ENCODE measurements around the gene ZNF460. TPM values are rescaled to one million over a fixed set of nuclear protein-coding genes. Genes with fewer than 3 reads are reported as not detected.

The ZNF460 gene
- total RNA-seq, 1 experiment from 2014 or later = 43.1 TPM

GRCh38 chr19:57305056-57305455 lies 24.8 kb downstream of the ZNF460 start (continued):
- TF ChIP-seq SRF (IDR thresholded peaks at IDR 0.05; ENCODE audit: low read depth) (no peak), CBX3 (IDR thresholded peaks at IDR 0.05; ENCODE audit: low read depth) (no peak), YY1 (IDR thresholded peaks at IDR 0.05; ENCODE audit: extremely low read depth, insufficient replicate concordance, low read depth, low read length) (no peak), POLR2AphosphoS5 (IDR thresholded peaks at IDR 0.05; ENCODE audit: low read depth, low read length) (no peak), JUND (IDR thresholded peaks at IDR 0.05) (no peak), MAX (IDR thresholded peaks at IDR 0.05) (no peak), SP1 (IDR thresholded peaks at IDR 0.05; ENCODE audit: low read depth) (no peak), ZBTB33 (IDR thresholded peaks at IDR 0.05; ENCODE audit: extremely low read depth, insufficient replicate concordance, low read length) (no peak), FOSL1 (IDR thresholded peaks at IDR 0.05; ENCODE audit: low read depth) (no peak), ELF1 (IDR thresholded peaks at IDR 0.05; ENCODE audit: borderline replicate concordance, low read depth) (no peak), EZH2phosphoT487 (IDR thresholded peaks at IDR 0.05; ENCODE audit: borderline replicate concordance) (no peak)

GRCh38 chr19:57308514-57308913 lies 28.2 kb downstream of the ZNF460 start:
- ATAC-seq (no peak), DNase-seq (ENCODE audit: low read depth, low spot score) (no peak)
- Histone ChIP-seq H3K36me3 (ENCODE audit: control insufficient read depth in 1 of 2, insufficient read depth in 2 of 2, low read length in 2 of 2) (peaks cover 0 to 3% of the 10 kb centered on the region in 2 experiments; a peak in 2 of 4 replicates), H2AFZ (ENCODE audit: low read depth, low read length, poor library complexity, severe bottlenecking) (no peak overlapping the region), H3K4me2 (ENCODE audit: low read length) (no peak overlapping the region), H4K20me1 (ENCODE audit: insufficient read depth) (no peaks in the 10 kb centered on the region), H3K4me1 (ENCODE audit: control insufficient read depth in 1 of 2, insufficient read depth in 2 of 2, low read length in 2 of 2) (no peaks in the 10 kb centered on the region), H3K9ac (ENCODE audit: low read length) (no peak overlapping the region), H3K27ac (ENCODE audit: low read depth, low read length) (no peak overlapping the region), H3K79me2 (ENCODE audit: insufficient read depth, low read length) (peaks cover 16% of the 10 kb centered on the region; the same call in 1 of the 2 replicates), H3K27me3 (ENCODE audit: insufficient read depth, low read length) (no peaks in the 10 kb centered on the region), H3K9me2 (ENCODE audit: insufficient read depth) (no peaks in the 10 kb centered on the region), H3K9me3 (ENCODE audit: control insufficient read depth in 1 of 2, insufficient read depth in 1 of 2, low read depth in 1 of 2, low read length in 2 of 2) (no peaks in the 10 kb centered on the region), H3K4me3 (replicated peaks in 1 of 2; ENCODE audit: low read depth in 1 of 2, low read length in 2 of 2) (no peak overlapping the region)
- ChIA-PET POLR2A (no interaction called here), RAD21 (ENCODE audit: low non-redundant PET in 1 of 2, low total read pairs in 2 of 2, uncharacterized antibody in 2 of 2, unreplicated experiment in 2 of 2) (no interaction called here), CTCF (no interaction called here)
- intact Hi-C loops (cut with micrococcal nuclease) = no loop called here
- TF ChIP-seq SIN3A (IDR thresholded peaks at IDR 0.05; ENCODE audit: low read depth) (no peak), MAX (IDR thresholded peaks at IDR 0.05) (no peak), POLR2A (IDR thresholded peaks at IDR 0.05; ENCODE audit: borderline replicate concordance, extremely low read depth, insufficient read depth, insufficient read length) (no peak), EZH2phosphoT487 (IDR thresholded peaks at IDR 0.05; ENCODE audit: borderline replicate concordance) (no peak), SRF (IDR thresholded peaks at IDR 0.05; ENCODE audit: low read depth) (no peak), EZH2 (IDR thresholded peaks at IDR 0.05) (no peak)
- TF ChIP-seq, protein P1, sequence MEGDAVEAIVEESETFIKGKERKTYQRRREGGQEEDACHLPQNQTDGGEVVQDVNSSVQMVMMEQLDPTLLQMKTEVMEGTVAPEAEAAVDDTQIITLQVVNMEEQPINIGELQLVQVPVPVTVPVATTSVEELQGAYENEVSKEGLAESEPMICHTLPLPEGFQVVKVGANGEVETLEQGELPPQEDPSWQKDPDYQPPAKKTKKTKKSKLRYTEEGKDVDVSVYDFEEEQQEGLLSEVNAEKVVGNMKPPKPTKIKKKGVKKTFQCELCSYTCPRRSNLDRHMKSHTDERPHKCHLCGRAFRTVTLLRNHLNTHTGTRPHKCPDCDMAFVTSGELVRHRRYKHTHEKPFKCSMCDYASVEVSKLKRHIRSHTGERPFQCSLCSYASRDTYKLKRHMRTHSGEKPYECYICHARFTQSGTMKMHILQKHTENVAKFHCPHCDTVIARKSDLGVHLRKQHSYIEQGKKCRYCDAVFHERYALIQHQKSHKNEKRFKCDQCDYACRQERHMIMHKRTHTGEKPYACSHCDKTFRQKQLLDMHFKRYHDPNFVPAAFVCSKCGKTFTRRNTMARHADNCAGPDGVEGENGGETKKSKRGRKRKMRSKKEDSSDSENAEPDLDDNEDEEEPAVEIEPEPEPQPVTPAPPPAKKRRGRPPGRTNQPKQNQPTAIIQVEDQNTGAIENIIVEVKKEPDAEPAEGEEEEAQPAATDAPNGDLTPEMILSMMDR (IDR thresholded peaks at IDR 0.05 in 2 of 3, conservative IDR thresholded peaks at IDR 0.05 in 1 of 3; ENCODE audit: borderline replicate concordance in 1 of 3, insufficient read depth in 1 of 3, low read depth in 2 of 3, low read length in 2 of 3) = no peak
- BruUV-seq (replicated peaks) = no TSS peak

Data from HCT116 (cell line).